GM18868 (cell line): ENCODE results near the gene DGKI.
A peak's percentile ranks its signal among the peaks of the same experiment; 100 is the strongest.

Experiments
- ATAC-seq: cut with Tn5 transposase; IDR thresholded peaks from one replicate; pipeline ENCODE4 v1.9.1; 2021; ENCODE audit warnings: mild to moderate bottlenecking, moderate library complexity; ENCODE audit not compliant: unreplicated experiment

DGKI gene

GRCh38 chr7:137846827-137847567, at the start of gene DGKI:
TSS of gene DGKI (minus strand) at chr7:137846974.
- peak; percentile 13 for ATAC-seq

GRCh38 chr7:137895301-137896221, 48.8 kb upstream of the DGKI start:
- peak; percentile 76 for ATAC-seq

GRCh38 chr7:137893143-137893742, 46.5 kb upstream of the DGKI start:
- ATAC-seq, result no peak

GRCh38 chr7:137891016-137891655, 44.4 kb upstream of the DGKI start:
- ATAC-seq, result no peak

- ATAC-seq, result no peak
These were observed 43.7 kb upstream of the DGKI start for GRCh38 chr7:137890449-137890921.

- peak; percentile 39 for ATAC-seq
These were observed 41.5 kb upstream of the DGKI start for GRCh38 chr7:137888241-137888640.

- ATAC-seq, result no peak
These were observed 40.0 kb upstream of the DGKI start for GRCh38 chr7:137886746-137887145.

- ATAC-seq, result no peak
These were observed 39.5 kb upstream of the DGKI start for GRCh38 chr7:137886281-137886680.

GRCh38 chr7:137885678-137886077, 38.9 kb upstream of the DGKI start:
- no peak for ATAC-seq

GRCh38 chr7:137882806-137883205, 36.0 kb upstream of the DGKI start:
- ATAC-seq, result no peak

GRCh38 chr7:137882261-137882668, 35.5 kb upstream of the DGKI start:
- ATAC-seq, result peak; percentile 98

- peak; percentile 18 for ATAC-seq
These were observed 35.0 kb upstream of the DGKI start for GRCh38 chr7:137881607-137882260.

GRCh38 chr7:137880432-137880831, 33.7 kb upstream of the DGKI start:
- ATAC-seq, result no peak

- peak; percentile 51 for ATAC-seq
These were observed 32.8 kb upstream of the DGKI start for GRCh38 chr7:137879357-137880158.

- ATAC-seq, result no peak
These were observed 31.7 kb upstream of the DGKI start for GRCh38 chr7:137878333-137878961.

- ATAC-seq, result no peak
These were observed 30.4 kb upstream of the DGKI start for GRCh38 chr7:137877027-137877675.

- ATAC-seq, result no peak
These were observed 29.0 kb upstream of the DGKI start for GRCh38 chr7:137875746-137876145.

- no peak for ATAC-seq
These were observed 27.4 kb upstream of the DGKI start for GRCh38 chr7:137873979-137874777.
